ENCODE data around the gene PCDHGA5.
"Not testable (repeated sequence)": the region's sequence is repeated elsewhere in the genome, so short reads cannot be mapped to it uniquely, and the experiment has no call there.

The PCDHGA5 gene

GRCh38 chr5:141387557-141388311 lies 23.8 kb downstream of the PCDHGA5 start, which contains the start of gene PCDHGB4:
TSS of gene PCDHGB4 (plus strand) at chr5:141387698. CDS start at chr5:141387885, 187 bp downstream.
- DNase-seq (ENCODE audit: low read depth in 2 of 2): not testable (repeated sequence)

GRCh38 chr5:141388661-141389060 lies 24.7 kb downstream of the PCDHGA5 start:
- no peak for DNase-seq (ENCODE audit: low read depth in 2 of 2)

DNA sequence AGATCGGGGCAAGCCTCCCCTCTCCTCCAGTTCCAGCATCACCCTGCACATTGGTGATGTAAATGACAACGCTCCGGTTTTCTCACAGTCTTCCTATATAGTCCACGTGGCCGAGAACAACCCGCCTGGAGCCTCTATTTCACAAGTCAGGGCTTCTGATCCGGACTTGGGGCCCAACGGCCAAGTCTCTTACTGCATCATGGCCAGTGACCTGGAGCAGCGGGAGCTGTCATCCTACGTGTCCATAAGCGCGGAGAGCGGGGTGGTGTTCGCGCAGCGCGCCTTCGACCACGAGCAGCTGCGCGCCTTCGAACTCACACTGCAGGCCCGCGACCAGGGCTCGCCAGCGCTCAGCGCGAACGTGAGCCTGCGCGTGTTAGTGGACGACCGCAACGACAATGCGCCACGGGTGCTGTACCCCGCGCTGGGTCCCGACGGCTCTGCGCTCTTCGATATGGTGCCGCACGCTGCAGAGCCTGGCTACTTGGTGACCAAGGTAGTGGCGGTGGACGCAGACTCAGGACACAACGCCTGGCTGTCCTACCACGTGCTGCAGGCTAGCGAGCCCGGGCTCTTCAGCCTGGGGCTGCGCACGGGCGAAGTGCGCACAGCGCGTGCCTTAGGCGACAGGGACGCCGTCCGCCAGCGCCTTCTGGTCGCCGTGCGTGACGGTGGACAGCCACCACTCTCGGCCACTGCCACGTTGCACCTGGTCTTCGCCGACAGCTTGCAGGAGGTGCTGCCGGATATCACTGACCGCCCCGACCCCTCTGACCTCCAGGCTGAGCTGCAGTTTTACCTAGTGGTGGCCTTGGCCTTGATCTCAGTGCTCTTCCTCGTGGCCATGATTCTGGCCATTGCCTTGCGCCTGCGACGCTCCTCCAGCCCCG lies 25.4 kb downstream of the PCDHGA5 start:
- DNase-seq (ENCODE audit: low read depth in 2 of 2): no peak

GRCh38 chr5:141392429-141393198 lies 28.7 kb downstream of the PCDHGA5 start, which contains the start of gene PCDHGA8:
TSS of gene PCDHGA8 (plus strand) at chr5:141392633. CDS start at chr5:141392814, 181 bp downstream.
- DNase-seq (ENCODE audit: low read depth in 2 of 2): no peak

GRCh38 chr5:141393267-141393666 lies 29.3 kb downstream of the PCDHGA5 start:
- no peak for DNase-seq (ENCODE audit: low read depth in 2 of 2)

DNA sequence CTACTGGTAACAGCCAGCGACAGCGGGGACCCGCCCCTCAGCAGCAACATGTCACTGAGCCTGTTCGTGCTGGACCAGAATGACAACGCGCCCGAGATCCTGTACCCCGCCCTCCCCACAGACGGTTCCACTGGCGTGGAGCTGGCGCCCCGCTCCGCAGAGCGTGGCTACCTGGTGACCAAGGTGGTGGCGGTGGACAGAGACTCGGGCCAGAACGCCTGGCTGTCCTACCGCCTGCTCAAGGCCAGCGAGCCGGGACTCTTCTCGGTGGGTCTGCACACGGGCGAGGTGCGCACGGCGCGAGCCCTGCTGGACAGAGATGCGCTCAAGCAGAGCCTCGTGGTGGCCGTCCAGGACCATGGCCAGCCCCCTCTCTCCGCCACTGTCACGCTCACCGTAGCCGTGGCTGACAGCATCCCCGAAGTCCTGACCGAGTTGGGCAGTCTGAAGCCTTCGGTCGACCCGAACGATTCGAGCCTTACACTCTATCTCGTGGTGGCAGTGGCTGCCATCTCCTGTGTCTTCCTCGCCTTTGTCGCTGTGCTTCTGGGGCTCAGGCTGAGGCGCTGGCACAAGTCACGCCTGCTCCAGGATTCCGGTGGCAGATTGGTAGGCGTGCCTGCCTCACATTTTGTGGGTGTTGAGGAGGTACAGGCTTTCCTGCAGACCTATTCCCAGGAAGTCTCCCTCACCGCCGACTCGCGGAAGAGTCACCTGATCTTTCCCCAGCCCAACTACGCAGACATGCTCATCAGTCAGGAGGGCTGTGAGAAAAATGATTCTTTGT lies 30.6 kb downstream of the PCDHGA5 start:
- not testable (repeated sequence) for DNase-seq (ENCODE audit: low read depth in 2 of 2)

DNA sequence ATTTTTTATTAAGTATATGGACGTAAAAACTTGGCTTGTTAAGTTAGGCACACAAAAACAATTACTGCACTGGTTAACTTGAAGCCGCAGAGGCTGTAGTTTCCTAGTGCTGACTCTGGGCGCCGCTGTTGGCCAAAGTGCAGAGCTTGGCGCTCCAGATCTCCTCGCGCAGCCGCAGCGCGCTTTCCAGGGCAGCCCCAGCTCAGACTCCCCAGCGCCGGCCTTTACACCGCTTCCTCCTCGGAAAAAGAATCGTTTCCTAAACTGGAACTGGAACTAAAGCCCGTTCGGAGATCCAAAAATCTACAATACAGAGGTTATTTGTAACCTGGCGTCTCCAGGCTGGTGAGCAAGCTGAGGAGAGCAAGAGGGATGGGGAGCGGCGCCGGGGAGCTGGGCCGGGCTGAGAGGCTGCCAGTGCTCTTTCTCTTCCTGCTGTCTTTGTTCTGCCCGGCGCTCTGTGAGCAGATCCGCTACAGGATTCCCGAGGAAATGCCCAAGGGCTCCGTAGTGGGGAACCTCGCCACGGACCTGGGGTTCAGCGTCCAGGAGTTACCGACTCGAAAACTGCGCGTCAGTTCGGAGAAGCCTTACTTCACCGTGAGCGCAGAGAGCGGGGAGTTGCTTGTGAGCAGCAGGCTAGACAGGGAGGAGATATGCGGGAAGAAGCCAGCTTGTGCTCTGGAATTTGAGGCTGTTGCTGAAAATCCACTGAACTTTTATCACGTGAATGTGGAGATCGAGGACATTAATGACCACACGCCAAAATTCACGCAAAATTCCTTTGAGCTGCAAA lies 34.0 kb downstream of the PCDHGA5 start, which contains the start of gene PCDHGB5:
Gene PCDHGB5 (plus strand): TSS at position 192 of the 796 bp plus-strand sequence. CDS start 181 bp downstream, at position 373.
- peak in 1 of 2 donors; percentile 34 for DNase-seq (ENCODE audit: low read depth in 2 of 2)

DNA sequence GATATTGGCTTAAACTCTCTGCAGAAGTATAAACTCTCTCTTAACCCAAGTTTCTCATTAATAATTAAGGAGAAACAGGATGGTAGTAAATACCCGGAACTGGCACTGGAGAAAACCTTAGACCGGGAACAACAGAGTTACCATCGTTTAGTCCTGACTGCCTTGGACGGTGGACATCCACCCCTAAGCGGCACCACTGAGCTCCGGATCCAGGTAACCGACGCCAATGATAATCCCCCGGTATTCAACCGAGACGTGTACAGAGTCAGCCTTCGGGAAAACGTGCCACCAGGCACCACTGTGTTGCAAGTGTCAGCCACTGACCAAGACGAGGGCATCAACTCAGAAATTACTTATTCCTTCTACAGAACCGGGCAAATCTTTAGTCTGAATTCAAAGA lies 34.6 kb downstream of the PCDHGA5 start:
- DNase-seq (ENCODE audit: low read depth in 2 of 2): no peak

DNA sequence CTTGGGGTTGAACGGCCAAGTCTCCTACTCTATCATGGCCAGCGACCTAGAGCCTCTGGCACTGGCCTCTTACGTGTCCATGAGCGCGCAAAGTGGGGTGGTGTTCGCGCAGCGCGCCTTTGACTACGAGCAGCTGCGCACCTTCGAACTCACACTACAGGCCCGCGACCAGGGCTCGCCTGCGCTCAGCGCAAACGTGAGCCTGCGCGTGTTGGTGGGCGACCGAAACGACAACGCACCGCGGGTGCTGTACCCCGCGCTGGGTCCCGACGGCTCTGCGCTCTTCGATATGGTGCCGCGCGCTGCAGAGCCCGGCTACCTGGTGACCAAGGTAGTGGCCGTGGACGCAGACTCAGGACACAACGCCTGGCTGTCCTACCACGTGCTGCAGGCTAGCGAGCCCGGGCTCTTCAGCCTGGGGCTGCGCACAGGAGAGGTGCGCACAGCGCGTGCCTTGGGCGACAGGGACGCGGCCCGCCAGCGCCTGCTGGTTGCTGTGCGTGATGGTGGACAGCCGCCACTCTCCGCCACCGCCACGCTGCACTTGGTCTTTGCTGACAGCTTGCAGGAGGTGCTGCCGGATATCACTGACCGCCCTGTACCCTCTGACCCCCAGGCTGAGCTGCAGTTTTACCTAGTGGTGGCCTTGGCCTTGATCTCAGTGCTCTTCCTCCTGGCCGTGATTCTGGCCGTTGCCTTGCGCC lies 35.7 kb downstream of the PCDHGA5 start:
- no peak for DNase-seq (ENCODE audit: low read depth in 2 of 2)

- no peak for DNase-seq (ENCODE audit: low read depth in 2 of 2)
Observed at GRCh38 chr5:141402553-141403243, 38.7 kb downstream of the PCDHGA5 start, which contains the start of gene PCDHGA9. TSS of gene PCDHGA9 (plus strand) at chr5:141402778. CDS start at chr5:141402953, 175 bp downstream.

- DNase-seq (ENCODE audit: low read depth in 2 of 2): no peak
Observed at GRCh38 chr5:141403387-141403786, 39.4 kb downstream of the PCDHGA5 start.

- DNase-seq (ENCODE audit: low read depth in 2 of 2): not testable (repeated sequence)
Observed at GRCh38 chr5:141407790-141408505, 44.0 kb downstream of the PCDHGA5 start, which contains the start of gene PCDHGB6. TSS of gene PCDHGB6 (plus strand) at chr5:141408021. CDS start at chr5:141408203, 182 bp downstream.

DNA sequence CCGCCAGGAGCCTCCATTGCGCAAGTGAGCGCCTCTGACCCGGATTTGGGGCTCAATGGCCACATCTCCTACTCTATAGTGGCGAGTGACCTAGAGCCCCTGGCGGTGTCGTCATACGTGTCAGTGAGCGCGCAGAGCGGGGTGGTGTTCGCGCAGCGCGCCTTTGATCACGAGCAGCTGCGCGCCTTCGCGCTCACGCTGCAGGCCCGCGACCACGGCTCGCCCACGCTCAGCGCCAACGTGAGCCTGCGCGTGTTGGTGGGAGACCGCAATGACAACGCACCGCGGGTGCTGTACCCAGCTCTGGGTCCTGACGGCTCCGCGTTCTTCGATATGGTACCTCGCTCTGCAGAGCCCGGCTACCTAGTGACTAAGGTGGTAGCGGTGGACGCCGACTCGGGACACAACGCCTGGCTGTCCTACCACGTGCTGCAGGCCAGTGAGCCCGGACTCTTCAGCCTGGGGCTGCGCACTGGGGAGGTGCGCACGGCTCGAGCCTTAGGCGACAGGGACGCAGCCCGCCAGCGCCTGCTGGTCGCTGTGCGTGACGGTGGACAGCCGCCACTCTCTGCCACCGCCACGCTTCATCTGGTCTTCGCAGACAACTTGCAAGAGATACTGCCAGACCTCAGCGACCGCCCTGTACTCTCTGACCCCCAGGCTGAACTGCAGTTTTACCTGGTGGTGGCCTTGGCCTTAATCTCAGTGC lies 45.8 kb downstream of the PCDHGA5 start:
- DNase-seq (ENCODE audit: low read depth in 2 of 2): no peak

DNA sequence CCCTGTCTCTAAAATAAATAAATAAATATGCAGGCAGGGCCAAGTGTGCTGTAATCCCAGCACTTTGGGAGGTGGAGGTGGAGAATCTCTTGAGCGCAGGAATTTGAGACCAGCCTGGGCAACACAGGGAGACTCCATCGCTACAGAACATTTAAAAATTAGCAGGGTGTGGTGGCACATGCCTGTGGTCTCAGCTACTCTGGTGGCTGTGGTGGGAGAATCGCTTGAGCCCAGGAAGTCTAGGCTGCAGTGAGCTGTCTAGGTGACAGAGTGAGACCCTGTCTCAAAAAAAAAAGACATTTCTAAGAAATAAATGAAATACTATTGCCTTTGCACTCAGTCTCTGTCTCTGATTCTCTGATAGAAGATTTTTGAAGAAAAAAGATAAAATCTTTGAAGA lies 47.6 kb downstream of the PCDHGA5 start:
- no peak for DNase-seq (ENCODE audit: low read depth in 2 of 2)

DNA sequence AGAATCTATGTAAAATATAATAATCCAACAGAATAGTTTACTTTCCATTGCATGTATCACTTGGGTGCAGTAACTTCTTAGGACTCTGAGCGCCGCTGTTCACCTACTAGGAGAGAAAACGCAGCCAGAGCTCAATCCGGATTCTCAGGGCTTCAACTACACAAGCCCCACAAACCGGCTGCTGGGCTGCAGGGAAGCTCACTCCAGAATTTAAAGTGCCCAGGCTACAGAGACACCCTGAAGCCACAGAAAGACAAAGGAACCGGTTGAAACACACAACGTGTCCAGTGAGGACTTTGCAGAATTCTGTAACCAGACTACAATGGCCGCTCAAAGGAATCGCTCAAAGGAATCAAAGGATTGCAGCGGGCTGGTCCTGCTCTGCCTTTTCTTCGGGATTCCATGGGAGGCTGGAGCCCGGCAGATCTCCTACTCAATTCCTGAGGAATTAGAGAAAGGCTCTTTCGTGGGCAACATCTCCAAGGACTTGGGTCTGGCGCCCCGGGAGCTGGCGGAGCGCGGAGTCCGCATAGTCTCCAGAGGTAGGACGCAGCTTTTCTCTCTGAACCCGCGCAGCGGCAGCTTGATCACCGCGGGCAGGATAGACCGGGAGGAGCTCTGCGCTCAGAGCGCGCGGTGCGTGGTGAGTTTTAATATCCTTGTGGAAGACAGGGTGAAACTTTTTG lies 49.0 kb downstream of the PCDHGA5 start, which contains the start of gene PCDHGA10:
Gene PCDHGA10 (plus strand): TSS at position 134 of the 686 bp plus-strand sequence. CDS start 189 bp downstream, at position 323.
- DNase-seq (ENCODE audit: low read depth in 2 of 2): peak; percentile 32 to 44

DNA sequence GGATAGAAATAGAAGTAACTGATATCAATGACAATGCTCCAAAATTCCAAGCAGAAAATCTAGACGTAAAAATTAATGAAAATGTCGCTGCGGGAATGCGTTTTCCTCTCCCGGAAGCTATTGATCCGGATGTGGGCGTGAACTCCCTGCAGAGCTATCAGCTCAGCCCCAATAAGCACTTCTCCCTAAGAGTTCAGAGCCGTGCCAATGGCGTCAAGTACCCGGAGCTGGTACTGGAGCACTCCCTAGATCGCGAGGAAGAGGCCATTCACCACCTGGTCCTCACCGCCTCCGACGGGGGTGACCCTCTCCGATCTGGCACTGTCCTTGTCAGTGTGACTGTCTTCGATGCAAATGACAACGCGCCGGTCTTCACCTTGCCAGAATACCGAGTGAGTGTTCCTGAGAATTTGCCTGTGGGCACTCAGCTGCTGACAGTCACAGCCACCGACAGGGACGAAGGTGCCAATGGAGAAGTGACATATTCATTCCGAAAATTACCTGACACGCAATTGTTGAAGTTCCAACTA lies 49.6 kb downstream of the PCDHGA5 start:
- no peak for DNase-seq (ENCODE audit: low read depth in 2 of 2)
